OCI-LY3 (cell line): ENCODE data around the gene GRID2.
A peak's percentile ranks its signal among the peaks of the same experiment; 100 is the strongest.

Source experiments
- H2AFZ ChIP-seq: fragments of 200-600, 300-600 bp; shearing (Covaris generic); 2 replicates; pipeline ENCODE4 v1.6.0; 2014; ENCODE audit warnings: antibody characterized with exemption, low read depth, low read length
- H3K27ac ChIP-seq: fragments of 200-600, 300-600 bp; sonication (generic); 2 replicates; pipeline ENCODE4 v1.5.1; 2014; ENCODE audit warnings: mild to moderate bottlenecking, low read length, moderate library complexity, mixed read lengths
- H3K27me3 ChIP-seq: fragments of 200-600, 300-600 bp; sonication (generic); 2 replicates; pipeline ENCODE4 v1.6.1; 2014; ENCODE audit warnings: low read depth, low read length, mixed read lengths
- H3K36me3 ChIP-seq: fragments of 200-600, 300-600 bp; sonication (generic); replicated peaks from 2 replicates; pipeline ENCODE3; 2014; ENCODE audit warnings: low read depth, low read length, mixed read lengths
- H3K4me1 ChIP-seq: fragments of 300-600, 200-600 bp; sonication (generic); 2 replicates; pipeline ENCODE4 v1.6.1; 2014; ENCODE audit warnings: low read length, mixed read lengths
- H3K4me2 ChIP-seq: fragments of 200-600, 300-600 bp; sonication (generic); 2 replicates; pipeline ENCODE4 v1.6.1; 2014; ENCODE audit warnings: low read length, mixed read lengths
- H3K4me3 ChIP-seq: fragments of 300-600, 200-600 bp; sonication (generic); 2 replicates; pipeline ENCODE4 v1.5.1; 2014; ENCODE audit warnings: antibody characterized with exemption, mild to moderate bottlenecking, low read length, moderate library complexity
- H3K79me2 ChIP-seq: fragments of 300-600, 200-600 bp; shearing (Covaris generic); 2 replicates; pipeline ENCODE4 v1.6.1; 2014; ENCODE audit warnings: mild to moderate bottlenecking, low read length, mixed read lengths
- H3K9ac ChIP-seq: fragments of 300-600, 200-600 bp; shearing (Covaris generic); 2 replicates; pipeline ENCODE4 v1.6.0; 2014; ENCODE audit warnings: mild to moderate bottlenecking, low read length, moderate library complexity
- H3K9me3 ChIP-seq: fragments of 200-600, 300-600 bp; shearing (Covaris generic); 2 replicates; pipeline ENCODE4 v1.6.1; 2014; ENCODE audit warnings: low read length, mixed read lengths; ENCODE audit not compliant: insufficient read depth
- H4K20me1 ChIP-seq: fragments of 200-600, 300-600 bp; sonication (generic); 2 replicates; pipeline ENCODE4 v1.6.1; 2016; ENCODE audit warnings: low read length, mixed read lengths; ENCODE audit not compliant: insufficient read depth
- CTCF ChIP-seq: fragments of 200-600, 300-600 bp; sonication (generic); IDR thresholded peaks from 2 replicates; pipeline ENCODE4 v1.5.1; 2014; ENCODE audit warnings: antibody characterized with exemption, low read length, low read depth
- EZH2phosphoT487 ChIP-seq: fragments of 200-600 bp; shearing (Covaris generic); IDR thresholded peaks from 2 replicates; pipeline ENCODE4 v1.6.1; 2018; ENCODE audit warnings: antibody characterized with exemption, mixed run types, low read depth

Gene GRID2

GRCh38 chr4:93759506-93759905 lies 1455.7 kb downstream of the GRID2 start:
- no peak overlapping the region for H3K4me3 ChIP-seq
- H3K4me2 ChIP-seq = no peak overlapping the region
- H3K79me2 ChIP-seq = no peaks in the 10 kb centered on the region
- H3K27me3 ChIP-seq = no peaks in the 10 kb centered on the region
- no peaks in the 10 kb centered on the region for H3K9me3 ChIP-seq
- TF ChIP-seq CTCF (no peak), EZH2phosphoT487 (no peak)
- H3K4me1 ChIP-seq = peaks cover 14% of the 10 kb centered on the region
- no peak overlapping the region for H3K27ac ChIP-seq
- H2AFZ ChIP-seq = peak overlapping the region; percentile 55; the same call in 1 of the 2 replicates
- no peak overlapping the region for H3K9ac ChIP-seq
- no peaks in the 10 kb centered on the region for H4K20me1 ChIP-seq
- no peaks in the 10 kb centered on the region for H3K36me3 ChIP-seq

GRCh38 chr4:93760284-93760683 lies 1456.5 kb downstream of the GRID2 start:
- Histone ChIP-seq H3K4me3 (no peak overlapping the region), H2AFZ (no peak overlapping the region), H3K27me3 (no peaks in the 10 kb centered on the region), H3K27ac (no peak overlapping the region), H3K4me1 (peaks cover 14% of the 10 kb centered on the region), H3K79me2 (no peaks in the 10 kb centered on the region), H4K20me1 (no peaks in the 10 kb centered on the region), H3K36me3 (no peaks in the 10 kb centered on the region), H3K4me2 (no peak overlapping the region), H3K9me3 (no peaks in the 10 kb centered on the region), H3K9ac (no peak overlapping the region)
- no peak for TF ChIP-seq CTCF
- no peak for TF ChIP-seq EZH2phosphoT487

GRCh38 chr4:93761286-93761685 lies 1457.5 kb downstream of the GRID2 start:
- Histone ChIP-seq H3K4me1 (peaks cover 14% of the 10 kb centered on the region), H3K27me3 (no peaks in the 10 kb centered on the region), H3K4me2 (no peak overlapping the region), H3K9ac (no peak overlapping the region), H2AFZ (no peak overlapping the region), H3K27ac (no peak overlapping the region), H3K79me2 (no peaks in the 10 kb centered on the region), H4K20me1 (no peaks in the 10 kb centered on the region), H3K4me3 (no peak overlapping the region), H3K36me3 (no peaks in the 10 kb centered on the region), H3K9me3 (no peaks in the 10 kb centered on the region)
- TF ChIP-seq EZH2phosphoT487 = no peak
- no peak for TF ChIP-seq CTCF

- no peak overlapping the region for H3K9ac ChIP-seq
- H2AFZ ChIP-seq = peak overlapping the region; percentile 73
- H3K36me3 ChIP-seq = no peaks in the 10 kb centered on the region
- H3K27ac ChIP-seq = no peak overlapping the region
- no peaks in the 10 kb centered on the region for H3K9me3 ChIP-seq
- H4K20me1 ChIP-seq = no peaks in the 10 kb centered on the region
- H3K27me3 ChIP-seq = no peaks in the 10 kb centered on the region
- no peak for TF ChIP-seq EZH2phosphoT487
- TF ChIP-seq CTCF = peak; percentile 93
- peaks cover 14% of the 10 kb centered on the region for H3K4me1 ChIP-seq
- H3K4me2 ChIP-seq = peak overlapping the region; percentile 82
- no peaks in the 10 kb centered on the region for H3K79me2 ChIP-seq
- peak overlapping the region; percentile 71 for H3K4me3 ChIP-seq
These were observed 1461.0 kb downstream of the GRID2 start for GRCh38 chr4:93764639-93765246.
